ENCODE data around the gene RAB5B.
"Not testable (repeated sequence)": the region's sequence is repeated elsewhere in the genome, so short reads cannot be mapped to it uniquely, and the experiment has no call there.

RAB5B gene

DNA sequence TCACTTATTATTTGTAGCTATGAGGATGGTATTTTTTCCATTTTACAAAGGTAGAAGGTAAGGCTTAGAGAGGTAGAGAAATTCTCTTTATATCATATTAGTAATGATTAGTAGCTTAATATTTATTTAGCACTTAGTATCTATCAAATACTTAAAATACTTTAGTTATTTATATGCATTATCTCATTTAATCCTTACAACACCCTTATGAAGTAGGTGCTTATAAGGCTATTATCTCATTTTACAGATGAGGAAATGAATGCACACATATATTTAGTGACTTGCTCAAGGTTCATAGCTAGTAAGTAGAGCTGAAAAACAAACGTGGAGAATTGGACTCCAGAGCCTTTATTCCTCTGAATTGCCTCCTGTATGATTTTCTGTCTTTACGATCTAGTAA is 11.0 kb downstream of the RAB5B start:
- DNase-seq = no peak

GRCh38 chr12:55985341-55985740 is 11.5 kb downstream of the RAB5B start:
- no peak for DNase-seq

DNA sequence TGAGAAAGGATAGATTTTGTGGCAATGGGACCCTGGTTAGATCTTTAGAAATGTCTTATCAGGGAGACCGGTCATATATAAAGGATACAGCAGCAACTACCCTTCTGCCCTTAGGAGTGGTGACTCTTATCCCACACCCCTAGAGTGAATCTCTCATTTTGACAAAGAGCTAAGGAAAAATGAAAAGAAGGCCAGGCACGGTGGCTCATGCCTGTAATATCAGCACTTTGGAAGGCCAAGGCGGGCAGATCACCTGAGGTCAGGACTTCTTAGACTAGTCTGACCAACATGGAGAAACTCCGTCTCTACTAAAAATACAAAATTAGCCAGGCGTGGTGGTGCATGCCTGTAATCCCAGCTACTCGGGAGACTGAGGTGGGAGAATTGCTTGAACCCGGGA is 12.1 kb downstream of the RAB5B start:
- DNase-seq = not testable (repeated sequence)

DNA sequence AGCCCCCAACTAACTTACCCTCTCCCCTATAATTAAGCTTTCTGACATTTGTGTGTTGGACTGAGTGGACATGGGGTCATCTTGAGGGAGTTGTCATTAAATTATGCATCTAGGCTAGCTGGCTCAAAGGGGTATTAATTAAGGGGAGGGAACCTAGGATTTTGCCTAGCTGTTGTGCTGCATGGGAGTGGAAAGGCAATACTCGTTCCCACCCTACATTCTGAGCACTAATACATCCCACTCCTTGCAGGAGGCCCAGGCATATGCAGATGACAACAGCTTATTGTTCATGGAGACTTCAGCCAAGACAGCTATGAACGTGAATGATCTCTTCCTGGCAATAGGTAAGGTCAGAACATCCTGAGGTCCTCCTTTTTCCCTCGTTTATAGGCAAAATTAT is 17.2 kb downstream of the RAB5B start:
- DNase-seq = no peak

DNA sequence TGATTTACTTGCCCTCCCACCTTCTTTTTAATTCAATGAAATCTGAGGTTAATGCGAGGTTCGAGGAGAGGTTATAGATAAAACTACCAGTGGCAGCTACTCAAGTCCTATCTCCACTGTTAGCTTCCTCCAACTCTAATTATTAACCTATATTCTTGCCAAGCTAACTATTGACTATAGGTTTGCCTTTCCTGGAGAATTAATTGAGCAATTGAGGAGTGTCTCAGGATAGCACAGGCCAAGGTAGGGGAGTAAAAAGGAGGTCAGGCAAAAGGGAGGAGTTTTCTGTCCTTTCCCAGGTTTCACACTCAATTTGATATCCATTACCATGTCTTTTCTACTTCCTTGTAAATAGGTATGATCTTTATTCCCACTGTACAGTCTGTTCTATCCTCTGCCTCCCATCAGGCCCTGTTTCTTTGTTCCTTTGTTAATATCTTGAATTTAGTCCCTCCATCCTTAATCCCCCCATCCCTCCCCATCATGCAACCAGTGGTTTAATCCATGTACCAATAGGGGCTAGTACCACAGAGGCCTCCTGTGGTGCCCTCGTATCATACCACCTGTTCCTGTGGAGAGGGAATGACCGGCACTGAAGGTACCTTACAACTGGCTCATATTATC is 19.5 kb downstream of the RAB5B start:
- no peak for DNase-seq

GRCh38 chr12:55995366-55995765 is 21.5 kb downstream of the RAB5B start:
- DNase-seq = no peak

DNA sequence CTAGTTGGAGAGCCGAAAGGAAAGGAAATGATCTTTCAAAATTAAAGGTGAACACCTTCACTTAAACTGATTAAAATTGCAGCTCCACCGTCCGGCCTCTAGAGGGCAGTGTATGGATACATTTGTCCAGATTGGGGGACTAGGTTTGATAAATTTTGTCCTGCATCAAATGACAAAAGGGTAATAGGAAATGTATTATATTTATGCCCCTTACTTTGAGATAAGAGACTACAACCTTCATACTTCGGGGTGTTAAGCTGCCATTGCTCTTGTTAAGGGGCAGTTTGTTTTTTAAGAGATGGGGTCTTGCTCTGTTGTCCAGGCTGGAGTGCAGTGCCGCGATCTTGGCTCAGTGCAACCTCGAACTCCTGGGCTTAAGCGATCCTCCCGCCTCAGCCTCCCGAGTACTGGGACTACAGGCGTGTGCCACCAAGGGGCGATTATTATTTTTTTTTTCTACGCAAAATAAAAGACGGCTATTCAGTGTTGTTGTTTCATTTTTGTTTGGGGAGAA is 22.4 kb downstream of the RAB5B start:
- peak in 1 of 2 experiments; percentile 64 for DNase-seq

DNA sequence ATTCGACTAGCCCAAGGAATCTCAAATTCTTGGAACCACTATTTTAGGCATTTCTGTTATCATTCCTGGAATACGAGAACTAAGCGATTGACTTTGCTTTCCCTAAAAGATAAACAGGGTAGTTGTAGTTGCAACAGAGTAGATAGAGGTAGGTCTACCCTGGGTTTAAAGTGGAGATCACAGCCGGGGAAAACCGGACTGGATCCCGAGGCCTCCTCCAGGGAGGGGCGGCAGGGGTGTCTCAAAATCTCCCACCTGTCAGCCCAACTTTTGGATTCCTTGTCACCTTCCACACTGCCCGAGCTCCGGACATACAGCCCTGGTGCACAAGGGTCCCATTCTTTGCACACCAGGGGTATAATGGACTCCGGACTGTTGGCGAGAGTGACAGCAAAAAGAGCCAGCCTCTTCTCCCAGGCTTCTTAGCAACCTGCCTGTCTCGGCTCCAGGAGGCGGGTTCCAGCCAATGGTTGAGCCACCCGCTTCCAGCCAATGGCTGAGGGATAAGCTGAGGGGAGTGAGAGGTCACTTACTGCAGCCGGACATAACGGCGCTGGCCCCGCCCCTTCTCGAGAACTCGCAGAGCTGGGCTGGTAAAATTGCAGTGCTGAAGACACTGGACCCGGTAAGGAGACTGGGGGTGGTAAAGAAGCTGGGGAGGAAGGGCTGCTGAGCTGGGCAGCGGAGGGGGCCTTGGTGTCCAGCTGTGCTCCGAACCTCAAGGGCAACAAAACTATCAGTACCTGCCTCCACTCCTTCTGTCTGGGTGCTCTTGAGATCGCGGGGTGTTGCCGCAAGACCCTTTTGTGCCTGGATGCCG is 23.0 kb downstream of the RAB5B start, which contains the start of gene SUOX:
Gene SUOX (plus strand): TSS at position 562 of the 820 bp plus-strand sequence. CDS start 4,946 bp downstream, outside the sequence.
- peak; percentile 98 for DNase-seq

DNA sequence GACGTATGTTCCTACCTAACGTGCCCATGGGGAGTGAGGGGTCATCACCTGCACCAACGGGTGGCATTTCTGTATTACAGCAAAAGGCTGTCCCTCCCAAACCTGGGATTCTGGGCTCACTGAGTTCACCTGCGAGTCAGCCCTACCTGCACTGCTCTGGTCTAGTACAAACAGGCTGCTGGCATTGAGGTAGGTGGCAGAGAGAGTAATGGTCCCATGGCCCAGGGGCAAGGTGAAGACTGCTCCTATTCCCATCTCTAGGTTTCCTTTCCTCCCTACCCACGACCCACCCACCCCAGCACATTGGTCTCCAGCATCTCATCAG is 23.6 kb downstream of the RAB5B start:
- DNase-seq = no peak

DNA sequence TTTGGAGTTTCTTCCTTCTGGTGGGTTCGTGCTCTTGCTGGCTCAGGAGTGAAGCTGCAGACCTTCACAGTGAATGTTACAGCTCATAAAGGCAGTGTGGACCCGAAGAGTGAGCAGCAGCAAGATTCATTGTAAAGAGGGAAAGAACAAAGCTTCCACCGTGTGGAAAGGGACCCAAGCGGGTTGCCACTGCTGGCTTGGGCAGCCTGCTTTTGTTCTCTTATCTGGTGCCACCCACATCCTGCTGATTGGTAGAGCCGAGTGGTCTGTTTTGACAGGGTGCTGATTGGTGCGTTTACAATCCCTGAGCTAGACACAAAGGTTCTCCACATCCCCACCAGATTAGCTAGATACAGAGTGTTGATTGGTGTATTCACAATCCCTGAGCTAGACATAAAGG is 25.6 kb downstream of the RAB5B start:
- DNase-seq = not testable (repeated sequence)

DNA sequence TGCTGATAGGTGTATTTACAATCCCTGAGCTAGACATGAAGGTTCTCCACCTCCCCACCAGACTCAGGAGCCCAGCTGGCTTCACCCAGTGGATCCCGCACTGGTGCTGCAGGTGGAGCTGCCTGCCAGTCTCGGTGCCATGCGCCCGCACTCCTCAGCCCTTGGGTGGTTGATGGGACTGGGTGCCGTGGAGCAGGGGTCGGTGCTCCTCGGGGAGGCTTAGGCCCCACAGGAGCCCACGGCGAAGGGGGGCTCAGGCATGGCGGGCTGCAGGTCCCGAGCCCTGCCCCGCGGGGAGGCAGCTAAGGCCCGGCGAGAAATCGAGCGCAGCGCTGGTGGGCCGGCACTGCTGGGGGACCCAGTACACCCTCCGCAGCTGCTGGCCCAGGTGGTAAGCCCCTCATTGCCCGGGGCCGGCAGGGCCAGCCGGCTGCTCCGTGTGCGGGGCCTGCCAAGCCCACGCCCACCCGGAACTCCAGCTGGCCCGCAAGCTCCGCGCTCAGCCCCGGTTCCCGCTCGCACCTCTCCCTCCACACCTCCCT is 26.2 kb downstream of the RAB5B start:
- not testable (repeated sequence) for DNase-seq

DNA sequence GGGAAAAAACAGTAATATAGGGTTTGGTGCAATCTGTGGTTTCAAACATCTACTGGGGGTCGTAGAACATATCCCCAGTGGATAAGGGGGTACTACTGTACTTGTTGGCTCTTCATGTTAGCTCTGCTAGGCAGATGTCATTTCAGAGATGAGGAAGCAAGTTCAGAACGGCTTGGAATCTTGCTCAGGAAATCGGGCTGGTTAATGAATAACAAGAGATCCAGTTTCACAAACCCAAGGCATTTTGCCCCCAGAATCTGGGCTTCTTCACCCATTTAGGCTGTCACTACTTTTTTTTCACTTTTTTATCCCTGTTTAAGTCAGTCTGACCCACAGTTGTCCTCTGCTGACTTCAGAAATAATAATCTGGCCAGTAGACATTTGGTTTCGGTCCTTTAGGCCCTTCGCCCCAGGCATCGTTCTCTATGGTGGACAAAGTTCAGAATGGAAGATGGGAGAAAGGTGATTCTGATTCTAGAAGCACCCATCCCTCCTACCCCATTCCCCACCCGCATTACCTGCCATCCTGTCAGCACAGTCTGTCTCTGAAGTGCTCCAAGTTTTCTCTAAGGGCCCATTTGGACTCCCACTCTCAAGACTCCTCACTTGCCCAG is 27.7 kb downstream of the RAB5B start:
- DNase-seq = no peak

DNA sequence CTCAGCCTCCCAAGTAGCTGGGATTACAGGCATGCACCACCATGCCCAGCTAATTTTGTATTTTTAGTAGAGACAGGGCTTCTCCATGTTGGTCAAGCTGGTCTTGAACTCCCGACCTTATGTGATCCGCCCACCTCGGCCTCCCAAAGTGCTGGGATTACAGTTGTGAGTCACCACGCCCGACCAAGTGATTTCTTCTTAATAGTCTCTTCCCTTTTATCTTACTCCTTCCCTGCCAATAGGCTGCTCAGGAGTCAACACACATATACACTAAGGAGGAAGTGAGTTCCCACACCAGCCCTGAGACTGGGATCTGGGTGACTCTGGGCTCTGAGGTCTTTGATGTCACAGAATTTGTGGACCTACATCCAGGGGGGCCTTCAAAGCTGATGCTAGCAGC is 29.5 kb downstream of the RAB5B start:
- not testable (repeated sequence) for DNase-seq

DNA sequence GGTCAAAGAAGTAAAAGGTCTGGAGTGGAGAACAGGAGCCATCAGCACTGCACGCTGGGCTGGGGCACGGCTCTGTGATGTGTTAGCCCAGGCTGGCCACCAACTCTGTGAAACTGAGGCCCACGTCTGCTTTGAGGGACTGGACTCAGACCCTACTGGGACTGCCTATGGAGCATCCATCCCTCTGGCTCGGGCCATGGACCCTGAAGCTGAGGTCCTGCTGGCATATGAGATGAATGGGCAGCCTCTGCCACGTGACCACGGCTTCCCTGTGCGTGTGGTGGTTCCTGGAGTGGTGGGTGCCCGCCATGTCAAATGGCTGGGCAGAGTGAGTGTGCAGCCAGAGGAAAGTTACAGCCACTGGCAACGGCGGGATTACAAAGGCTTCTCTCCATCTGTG is 30.3 kb downstream of the RAB5B start:
- no peak for DNase-seq

GRCh38 chr12:56007564-56008559 is 34.0 kb downstream of the RAB5B start:
- DNase-seq = peak in 1 of 2 experiments; percentile 3

DNA sequence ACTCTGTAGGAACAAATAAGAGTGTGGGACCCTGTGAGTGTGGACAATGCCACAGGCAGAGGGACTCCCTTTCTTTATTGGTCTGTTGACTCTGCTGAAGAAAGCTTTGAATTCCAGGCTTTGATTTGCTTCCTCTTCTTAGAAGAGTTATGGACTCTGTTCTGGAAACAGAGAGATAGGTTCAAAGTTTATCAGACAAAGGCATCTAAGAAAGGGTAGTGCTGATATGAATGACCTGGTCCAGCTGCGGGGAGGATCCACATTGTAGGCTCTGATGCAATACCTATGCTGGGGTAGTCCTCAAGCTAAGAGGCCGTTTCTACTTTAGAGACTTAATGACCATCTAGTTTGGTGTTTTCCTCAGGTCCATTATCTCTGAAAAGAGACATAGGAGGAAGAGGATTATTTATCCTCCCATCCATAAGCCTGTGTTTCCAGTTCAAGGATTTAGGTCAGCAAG is 36.3 kb downstream of the RAB5B start:
- no peak for DNase-seq

DNA sequence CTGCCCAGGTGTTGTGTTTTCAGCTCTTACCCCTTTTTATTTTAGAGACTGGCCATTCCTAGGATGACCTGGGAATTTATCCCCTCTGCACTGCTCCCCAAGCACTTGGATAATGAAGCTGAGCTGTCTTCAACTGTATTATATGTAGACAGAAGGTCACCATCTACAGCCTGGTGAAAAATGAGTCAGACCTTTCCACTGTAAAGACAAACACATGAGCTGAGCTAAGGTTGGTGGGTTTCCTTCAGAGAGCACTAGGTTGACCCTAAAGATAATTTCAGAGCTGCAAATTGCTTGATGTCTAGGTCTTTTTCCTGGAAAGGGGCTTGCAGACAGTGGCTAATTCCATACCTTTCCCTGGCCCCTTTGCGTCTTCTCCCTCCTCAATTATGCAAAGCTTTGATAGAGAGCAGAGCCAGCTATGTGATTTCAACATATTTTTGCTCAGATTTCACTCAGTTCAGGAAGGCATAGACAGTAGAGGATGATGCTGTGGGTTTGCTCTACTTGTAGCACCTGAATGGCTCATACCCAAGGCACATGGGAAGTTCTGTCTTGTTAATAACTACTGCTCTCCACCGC is 37.7 kb downstream of the RAB5B start:
- no peak for DNase-seq

DNA sequence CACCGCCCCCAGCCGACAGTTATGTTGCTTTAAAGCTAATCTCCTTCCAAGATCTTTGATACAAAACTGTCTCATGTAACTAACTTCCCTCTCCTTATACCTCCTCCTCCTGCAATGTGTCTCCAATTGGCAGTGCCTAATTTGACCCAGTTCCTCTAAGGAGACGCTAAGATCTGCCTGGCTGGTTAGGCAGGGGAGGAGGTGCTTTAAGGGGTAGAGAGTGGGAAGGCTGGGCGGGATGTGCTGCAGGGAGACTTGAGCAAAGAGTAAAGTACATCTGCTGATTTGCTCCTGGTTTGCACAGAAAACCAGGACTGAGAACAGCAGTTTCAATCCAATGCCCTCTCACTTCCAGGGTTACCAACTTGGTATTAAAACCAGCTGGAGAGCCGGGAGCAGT is 39.6 kb downstream of the RAB5B start:
- DNase-seq = no peak

DNA sequence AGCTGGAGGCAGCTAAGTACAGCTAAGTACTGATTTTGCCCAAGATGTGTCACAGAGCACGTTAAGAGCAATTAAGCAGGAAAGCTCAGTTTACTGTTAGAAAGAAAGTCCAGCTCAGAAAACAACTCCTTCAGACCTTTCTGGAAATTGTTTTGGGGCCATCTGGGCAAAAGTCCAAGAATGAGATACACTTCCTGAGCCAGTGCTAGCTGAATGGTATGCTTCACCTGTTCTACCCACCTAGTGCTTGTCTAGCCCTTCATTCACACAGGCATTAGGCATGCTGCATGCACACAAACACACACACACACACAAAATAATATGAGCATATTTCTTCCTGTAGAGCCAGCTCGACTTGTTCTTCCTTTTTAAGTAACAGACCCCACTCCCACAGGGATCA is 40.3 kb downstream of the RAB5B start:
- DNase-seq = no peak

GRCh38 chr12:56017181-56017580 is 43.3 kb downstream of the RAB5B start:
- no peak for DNase-seq

- DNase-seq = no peak
Measured at GRCh38 chr12:56018356-56018755, 44.5 kb downstream of the RAB5B start.

All from cerebellar nuclear complex (tissue), 1 donor.